ENCODE results near the gene KIF6.

DNA sequence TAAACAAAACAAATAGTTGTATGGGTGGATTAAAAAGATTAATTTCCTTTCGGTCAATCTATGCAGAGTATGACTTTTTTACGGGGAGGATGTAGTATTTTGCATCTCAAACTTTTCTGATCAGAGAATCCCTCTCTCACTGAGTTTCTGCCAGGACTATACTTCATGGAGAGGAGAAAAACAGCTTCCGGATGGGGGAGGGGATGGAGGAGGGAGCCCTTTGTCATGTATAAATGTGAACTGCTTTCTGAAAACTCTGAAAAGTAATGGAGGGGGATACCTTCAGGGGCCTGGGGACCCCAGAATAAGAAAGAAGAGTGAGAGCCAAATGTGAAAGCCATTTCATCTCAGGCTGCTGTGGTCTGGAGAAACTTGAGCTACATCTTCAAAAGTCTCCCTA lies 229.6 kb downstream of the KIF6 start:
- TF ChIP-seq, protein P1, sequence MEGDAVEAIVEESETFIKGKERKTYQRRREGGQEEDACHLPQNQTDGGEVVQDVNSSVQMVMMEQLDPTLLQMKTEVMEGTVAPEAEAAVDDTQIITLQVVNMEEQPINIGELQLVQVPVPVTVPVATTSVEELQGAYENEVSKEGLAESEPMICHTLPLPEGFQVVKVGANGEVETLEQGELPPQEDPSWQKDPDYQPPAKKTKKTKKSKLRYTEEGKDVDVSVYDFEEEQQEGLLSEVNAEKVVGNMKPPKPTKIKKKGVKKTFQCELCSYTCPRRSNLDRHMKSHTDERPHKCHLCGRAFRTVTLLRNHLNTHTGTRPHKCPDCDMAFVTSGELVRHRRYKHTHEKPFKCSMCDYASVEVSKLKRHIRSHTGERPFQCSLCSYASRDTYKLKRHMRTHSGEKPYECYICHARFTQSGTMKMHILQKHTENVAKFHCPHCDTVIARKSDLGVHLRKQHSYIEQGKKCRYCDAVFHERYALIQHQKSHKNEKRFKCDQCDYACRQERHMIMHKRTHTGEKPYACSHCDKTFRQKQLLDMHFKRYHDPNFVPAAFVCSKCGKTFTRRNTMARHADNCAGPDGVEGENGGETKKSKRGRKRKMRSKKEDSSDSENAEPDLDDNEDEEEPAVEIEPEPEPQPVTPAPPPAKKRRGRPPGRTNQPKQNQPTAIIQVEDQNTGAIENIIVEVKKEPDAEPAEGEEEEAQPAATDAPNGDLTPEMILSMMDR (IDR thresholded peaks at IDR 0.05): no peak
- TF ChIP-seq POLR2A (IDR thresholded peaks at IDR 0.05): no peak
